GM12878 (cell line): ENCODE data around the gene SCTR.

ENCODE experiments used
- NFYB ChIP-seq: IDR thresholded peaks from 2 replicates; pipeline ENCODE4 v1.6.1; 2011; ENCODE audit warnings: low read depth, mild to moderate bottlenecking, low read length, improper control_type of control experiment, moderate library complexity; ENCODE audit not compliant: insufficient read depth
- POLR2AphosphoS5 ChIP-seq: IDR thresholded peaks from 2 replicates; pipeline ENCODE4 v1.6.1; 2011; ENCODE audit warnings: mild to moderate bottlenecking, low read length, inconsistent platforms
- SIN3A ChIP-seq: IDR thresholded peaks from 2 replicates; pipeline ENCODE4 v1.6.1; 2012; ENCODE audit warnings: low read depth, low read length, improper control_type of control experiment
- YBX1 ChIP-seq: fragments of 450-650 bp; IDR thresholded peaks from 2 replicates; pipeline ENCODE4 v1.6.1; 2016; ENCODE audit warnings: antibody characterized with exemption
- ZBTB11 ChIP-seq: fragments of 450-650 bp; formaldehyde crosslinking; IDR thresholded peaks from 2 replicates; pipeline ENCODE4 v1.5.0; 2022; ENCODE audit warnings: mild to moderate bottlenecking, missing genetic modification characterization

GRCh38 chr2:119419803-119420508 lies 104.3 kb downstream of the SCTR start:
- TF ChIP-seq POLR2AphosphoS5 (no peak), ZBTB11 (CRISPR knock-in tag) (no peak), NFYB (no peak), YBX1 (no peak), SIN3A (no peak)
